SKM-1 (cell line): ENCODE results near the gene SLC27A2.
"Not testable (repeated sequence)": the region's sequence is repeated elsewhere in the genome, so short reads cannot be mapped to it uniquely, and the experiment has no call there.

Experiments used
- DNase-seq: peaks from one replicate; lab custom pipeline; 2025; ENCODE audit not compliant: unreplicated experiment; lab: John Stamatoyannopoulos, UW

SLC27A2 gene

GRCh38 chr15:50163719-50164410, 18.1 kb upstream of the SLC27A2 start:
- DNase-seq, result peak; percentile 54

- DNase-seq, result no peak
Measured at GRCh38 chr15:50164458-50164857, 17.5 kb upstream of the SLC27A2 start.

- DNase-seq, result no peak
Measured at GRCh38 chr15:50166216-50166615, 15.8 kb upstream of the SLC27A2 start.

- no peak for DNase-seq
Measured at GRCh38 chr15:50167110-50167509, 14.9 kb upstream of the SLC27A2 start.

- no peak for DNase-seq
Measured at GRCh38 chr15:50168379-50168778, 13.6 kb upstream of the SLC27A2 start.

GRCh38 chr15:50168783-50169411, 13.1 kb upstream of the SLC27A2 start:
- DNase-seq, result no peak

- DNase-seq, result not testable (repeated sequence)
Measured at GRCh38 chr15:50172360-50172895, 9.6 kb upstream of the SLC27A2 start.

- no peak for DNase-seq
Measured at GRCh38 chr15:50176869-50177268, 5.1 kb upstream of the SLC27A2 start.

GRCh38 chr15:50180091-50180490, 1.9 kb upstream of the SLC27A2 start:
- no peak for DNase-seq

GRCh38 chr15:50180582-50180981, 1.4 kb upstream of the SLC27A2 start:
- DNase-seq, result no peak

- no peak for DNase-seq
Measured at GRCh38 chr15:50181201-50181968, 611 bp upstream of the SLC27A2 start.

GRCh38 chr15:50182219-50183013, 420 bp downstream of the SLC27A2 start:
- DNase-seq, result peak; percentile 16

- DNase-seq, result no peak
Measured at GRCh38 chr15:50183112-50183794, 1.3 kb downstream of the SLC27A2 start.

GRCh38 chr15:50184863-50185504, 3.0 kb downstream of the SLC27A2 start:
- no peak for DNase-seq

GRCh38 chr15:50186090-50186489, 4.1 kb downstream of the SLC27A2 start:
- no peak for DNase-seq

GRCh38 chr15:50186752-50187151, 4.8 kb downstream of the SLC27A2 start:
- DNase-seq, result no peak

GRCh38 chr15:50187525-50187924, 5.5 kb downstream of the SLC27A2 start:
- no peak for DNase-seq

GRCh38 chr15:50187997-50188396, 6.0 kb downstream of the SLC27A2 start:
- no peak for DNase-seq

- not testable (repeated sequence) for DNase-seq
Measured at GRCh38 chr15:50188793-50189192, 6.8 kb downstream of the SLC27A2 start.

GRCh38 chr15:50189633-50190032, 7.6 kb downstream of the SLC27A2 start:
- no peak for DNase-seq
